GM12872 (cell line): Measurements from ENCODE around the gene RPS21.

ENCODE experiments used
- TF ChIP-seq, protein P1 (sequence below): IDR thresholded peaks from 3 replicates; pipeline ENCODE4 v1.5.1; 2011; ENCODE audit warnings: low read depth, mild to moderate bottlenecking, low read length, moderate library complexity; ENCODE audit not compliant: insufficient read depth

RPS21 gene

DNA sequence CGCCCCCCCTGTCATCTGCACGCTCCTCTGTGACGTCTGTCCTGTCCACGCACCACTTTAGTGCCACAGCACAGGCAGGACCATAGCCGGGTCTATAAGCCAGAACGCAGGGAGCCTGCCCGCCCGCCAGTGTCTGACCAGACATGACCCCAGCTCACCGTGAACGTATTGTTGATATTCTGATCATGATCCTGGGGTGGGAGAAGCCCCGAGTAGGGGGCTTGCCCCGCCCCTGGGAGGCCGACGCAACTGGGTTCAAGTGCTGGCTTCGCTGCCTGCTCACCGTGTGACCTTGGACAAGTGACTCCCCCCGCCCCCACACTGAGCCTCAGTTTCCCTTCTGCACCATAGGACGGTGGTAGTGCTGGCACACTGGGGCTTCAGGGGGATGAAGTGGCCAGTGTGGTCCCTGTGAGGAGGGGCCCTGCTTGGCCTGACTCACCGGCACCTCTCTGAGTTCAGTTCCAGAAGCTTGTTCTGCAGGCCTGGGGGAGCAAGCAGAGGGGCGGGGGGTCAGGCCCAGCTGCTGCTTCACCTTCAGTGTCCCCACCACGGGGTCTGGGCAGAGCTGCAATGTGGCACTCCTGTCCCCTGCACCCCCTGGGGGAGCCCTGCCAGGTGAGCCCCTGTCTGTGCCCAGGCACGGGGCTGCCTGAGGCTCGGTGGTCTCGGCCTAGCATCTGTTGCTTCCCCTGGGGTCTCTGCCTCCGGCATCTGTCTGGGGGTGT, 31.2 kb downstream of the RPS21 start:
- TF ChIP-seq, protein P1, sequence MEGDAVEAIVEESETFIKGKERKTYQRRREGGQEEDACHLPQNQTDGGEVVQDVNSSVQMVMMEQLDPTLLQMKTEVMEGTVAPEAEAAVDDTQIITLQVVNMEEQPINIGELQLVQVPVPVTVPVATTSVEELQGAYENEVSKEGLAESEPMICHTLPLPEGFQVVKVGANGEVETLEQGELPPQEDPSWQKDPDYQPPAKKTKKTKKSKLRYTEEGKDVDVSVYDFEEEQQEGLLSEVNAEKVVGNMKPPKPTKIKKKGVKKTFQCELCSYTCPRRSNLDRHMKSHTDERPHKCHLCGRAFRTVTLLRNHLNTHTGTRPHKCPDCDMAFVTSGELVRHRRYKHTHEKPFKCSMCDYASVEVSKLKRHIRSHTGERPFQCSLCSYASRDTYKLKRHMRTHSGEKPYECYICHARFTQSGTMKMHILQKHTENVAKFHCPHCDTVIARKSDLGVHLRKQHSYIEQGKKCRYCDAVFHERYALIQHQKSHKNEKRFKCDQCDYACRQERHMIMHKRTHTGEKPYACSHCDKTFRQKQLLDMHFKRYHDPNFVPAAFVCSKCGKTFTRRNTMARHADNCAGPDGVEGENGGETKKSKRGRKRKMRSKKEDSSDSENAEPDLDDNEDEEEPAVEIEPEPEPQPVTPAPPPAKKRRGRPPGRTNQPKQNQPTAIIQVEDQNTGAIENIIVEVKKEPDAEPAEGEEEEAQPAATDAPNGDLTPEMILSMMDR = no peak

DNA sequence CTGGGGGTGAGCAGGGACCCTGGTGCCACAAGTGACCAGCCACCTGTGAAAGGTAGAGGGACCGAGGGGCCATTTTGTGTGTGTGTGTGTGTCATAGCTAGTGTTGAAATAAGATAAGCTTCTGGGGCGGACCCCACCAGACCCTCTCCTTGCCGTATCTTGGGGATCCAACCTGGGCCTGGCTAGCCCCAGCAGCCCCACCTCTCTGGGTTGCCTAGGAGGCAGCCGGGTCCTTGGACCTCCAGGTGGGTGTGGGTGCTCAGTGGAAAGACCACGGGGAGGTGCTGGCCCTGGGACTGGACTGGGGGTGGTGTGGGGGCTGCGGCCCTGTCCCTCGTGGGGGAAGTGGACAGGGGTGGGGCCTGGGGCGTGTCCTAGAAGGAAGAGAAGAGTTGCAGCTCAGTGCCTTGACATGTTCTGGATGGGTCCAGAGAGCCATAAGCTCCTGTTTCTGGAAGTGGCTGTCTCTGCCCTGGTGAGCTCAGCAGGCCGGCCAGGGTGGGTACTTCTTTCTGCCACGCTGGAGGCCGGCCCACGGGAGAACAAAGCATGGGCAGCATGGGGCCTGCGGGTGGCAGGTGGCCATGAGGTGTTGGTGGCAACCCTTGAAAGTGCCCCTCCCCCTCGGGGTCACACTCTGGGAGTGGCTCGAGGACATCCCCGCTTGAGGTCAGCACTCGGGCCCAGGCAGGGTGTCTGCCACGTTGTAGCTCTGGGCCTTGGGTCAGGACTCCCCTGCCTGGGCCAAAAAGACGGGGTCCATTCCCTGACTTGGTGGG, 32.0 kb downstream of the RPS21 start:
- TF ChIP-seq, protein P1 = no peak

DNA sequence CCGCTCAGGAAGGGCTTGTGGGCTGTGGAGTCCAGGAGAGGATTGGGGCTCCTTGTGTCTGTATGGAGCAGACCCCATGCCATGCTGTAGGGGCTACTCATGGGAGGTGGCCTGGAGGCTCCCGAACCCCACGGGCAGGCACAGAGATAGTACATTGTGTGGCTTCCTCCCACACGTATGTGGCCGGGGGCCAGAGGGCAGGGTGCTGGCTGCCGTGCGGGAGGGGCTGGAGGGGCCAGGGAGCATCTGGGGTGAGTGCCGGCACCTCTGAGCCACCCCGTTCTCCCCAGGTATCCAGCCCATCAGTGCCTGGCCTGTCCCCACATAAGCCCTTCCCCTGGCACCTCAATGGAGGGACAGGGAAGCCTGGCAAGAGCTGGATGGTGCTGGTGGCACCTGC, 32.9 kb downstream of the RPS21 start:
- TF ChIP-seq, protein P1 = no peak

DNA sequence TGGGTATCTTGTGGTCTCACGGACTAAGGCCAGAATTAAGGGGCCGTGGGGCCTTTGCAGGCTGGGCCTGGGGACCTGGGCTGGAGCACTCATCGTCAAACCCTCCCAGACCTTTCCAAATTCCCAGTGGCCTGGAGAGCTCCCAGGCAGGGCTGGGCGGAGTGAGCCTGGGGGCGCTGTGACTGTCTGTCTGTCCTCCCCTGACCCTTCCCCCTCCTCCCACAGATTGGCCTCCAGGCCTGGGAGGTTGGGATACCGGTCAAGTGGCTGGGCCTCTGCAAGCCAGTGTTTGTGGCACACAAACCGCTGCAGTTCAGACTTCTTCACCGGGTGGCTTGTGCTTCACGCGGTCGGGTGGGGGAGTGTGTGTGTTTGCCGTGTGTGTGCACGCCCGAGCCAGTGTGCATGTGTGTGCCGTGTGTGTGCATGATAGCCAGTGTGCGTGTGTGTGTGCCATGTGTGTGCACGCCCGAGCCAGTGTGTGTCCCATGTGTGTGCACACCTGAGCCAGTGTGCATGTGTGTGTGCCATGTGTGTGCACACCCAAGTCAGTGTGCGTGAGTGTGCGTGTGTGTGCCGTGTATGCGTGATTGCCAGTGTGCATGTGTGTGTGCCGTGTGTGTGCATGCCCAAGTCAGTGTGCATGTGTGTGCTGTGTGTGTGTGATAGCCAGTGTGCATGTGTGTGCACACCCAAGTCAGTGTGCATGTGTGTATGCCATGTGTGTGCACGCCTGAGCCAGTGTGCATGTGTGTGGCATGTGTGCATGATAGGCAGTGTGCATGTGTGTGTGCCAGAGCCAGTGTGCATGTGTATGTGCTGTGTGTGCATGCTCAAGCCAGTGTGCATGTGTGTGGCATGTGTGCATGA, 34.2 kb downstream of the RPS21 start:
- TF ChIP-seq, protein P1 = no peak

DNA sequence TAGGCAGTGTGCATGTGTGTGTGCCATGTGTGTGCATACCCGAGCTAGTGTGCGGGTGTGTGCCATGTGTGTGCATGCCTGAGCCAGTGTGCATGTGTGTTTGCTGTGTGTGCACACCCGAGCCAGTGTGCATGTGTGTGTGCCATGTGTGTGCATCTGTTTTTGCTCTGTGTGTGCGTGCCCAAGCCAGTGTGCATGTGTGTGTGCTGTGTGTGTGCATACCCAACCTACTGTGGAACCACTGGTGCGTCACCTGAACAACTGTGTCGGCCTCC, 34.8 kb downstream of the RPS21 start:
- TF ChIP-seq, protein P1 = no peak

DNA sequence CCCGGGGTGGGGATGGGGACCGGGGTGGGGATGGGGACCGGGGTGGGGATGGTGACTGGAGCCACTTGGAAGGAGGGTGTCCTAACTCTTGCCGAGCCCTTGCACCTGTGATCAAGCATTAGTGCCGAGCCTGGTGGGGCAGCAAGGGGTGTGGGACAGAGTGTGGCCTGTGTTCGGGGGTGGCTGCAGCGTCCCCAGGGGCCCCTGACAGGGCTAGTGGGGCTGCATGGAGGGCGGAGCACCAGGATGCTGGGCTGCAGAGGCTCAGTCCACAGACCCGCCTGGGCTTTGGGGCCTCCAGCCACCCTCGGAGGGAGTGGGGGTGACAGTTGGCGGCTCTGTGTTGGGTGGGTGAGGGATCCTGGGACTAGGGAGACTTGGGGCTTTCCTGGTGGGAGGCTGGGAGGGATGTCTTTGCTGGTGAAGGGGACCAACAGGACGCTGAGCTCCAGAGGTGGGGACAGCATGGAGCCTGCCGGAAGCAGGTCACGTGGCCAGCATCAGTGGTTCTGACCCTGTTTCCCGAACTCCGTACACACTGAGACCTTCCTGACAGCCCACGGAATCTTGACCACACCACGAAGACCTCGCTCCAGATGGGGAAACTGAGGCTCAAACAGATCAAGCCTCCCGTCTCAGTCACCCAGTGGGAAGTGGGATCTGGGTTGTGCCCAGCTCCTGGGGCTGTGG, 35.9 kb downstream of the RPS21 start:
- TF ChIP-seq, protein P1 = no peak

DNA sequence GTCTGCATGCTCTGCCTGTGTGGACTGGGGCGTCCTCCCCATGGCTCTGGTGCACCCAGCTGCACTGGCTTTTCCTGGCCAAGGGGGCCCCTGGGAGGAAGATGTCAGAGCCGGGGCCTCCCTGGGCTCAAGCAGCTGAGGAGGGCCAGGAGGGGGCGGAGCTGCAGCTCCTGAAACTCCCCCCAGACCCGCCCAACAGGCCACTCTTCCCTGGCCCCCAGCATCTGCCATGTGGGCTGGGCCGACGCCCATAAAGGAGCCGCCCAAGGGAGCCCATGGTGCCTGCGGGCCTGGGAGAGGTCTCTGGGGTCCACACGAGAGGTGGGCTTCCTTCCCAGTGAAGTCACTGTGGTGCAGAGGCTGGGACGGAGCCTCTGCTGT, 36.4 kb downstream of the RPS21 start:
- TF ChIP-seq, protein P1 = no peak
